RKO (cell line): ENCODE results near the gene FERMT2.

Experiments
- DNase-seq: peaks from one replicate; pipeline ENCODE4 v3.0.0-alpha.2; 2016; ENCODE audit warnings: low spot score

Gene FERMT2

GRCh38 chr14:52863334-52863700, 87.5 kb downstream of the FERMT2 start:
- DNase-seq: no peak

GRCh38 chr14:52862632-52863333, 88.1 kb downstream of the FERMT2 start:
- DNase-seq: no peak

- no peak for DNase-seq
Observed at GRCh38 chr14:52861403-52861802, 89.4 kb downstream of the FERMT2 start.

GRCh38 chr14:52860910-52861309, 89.9 kb downstream of the FERMT2 start:
- no peak for DNase-seq

GRCh38 chr14:52860209-52860608, 90.6 kb downstream of the FERMT2 start:
- DNase-seq: no peak

GRCh38 chr14:52856139-52856538, 94.7 kb downstream of the FERMT2 start:
- no peak for DNase-seq

- no peak for DNase-seq
Observed at GRCh38 chr14:52853522-52853854, 97.4 kb downstream of the FERMT2 start.

- no peak for DNase-seq
Observed at GRCh38 chr14:52852810-52853521, 97.9 kb downstream of the FERMT2 start.

GRCh38 chr14:52850451-52850909, 100.4 kb downstream of the FERMT2 start:
- DNase-seq: no peak

- DNase-seq: no peak
Observed at GRCh38 chr14:52848626-52849025, 102.2 kb downstream of the FERMT2 start.

GRCh38 chr14:52846591-52846990, 104.3 kb downstream of the FERMT2 start:
- DNase-seq: no peak

- no peak for DNase-seq
Observed at GRCh38 chr14:52845081-52845480, 105.8 kb downstream of the FERMT2 start.

GRCh38 chr14:52844262-52845060, 106.4 kb downstream of the FERMT2 start:
- DNase-seq: no peak

GRCh38 chr14:52840877-52841276, 110.0 kb downstream of the FERMT2 start:
- DNase-seq: no peak

GRCh38 chr14:52837451-52837850, 113.4 kb downstream of the FERMT2 start:
- DNase-seq: no peak

- no peak for DNase-seq
Observed at GRCh38 chr14:52836063-52836462, 114.8 kb downstream of the FERMT2 start.

GRCh38 chr14:52835122-52835903, 115.5 kb downstream of the FERMT2 start:
- no peak for DNase-seq

GRCh38 chr14:52834440-52834842, 116.4 kb downstream of the FERMT2 start:
- peak; percentile 43 for DNase-seq

GRCh38 chr14:52833891-52834290, 117.0 kb downstream of the FERMT2 start:
- DNase-seq: no peak

- no peak for DNase-seq
Observed at GRCh38 chr14:52829527-52830185, 121.2 kb downstream of the FERMT2 start.

GRCh38 chr14:52827426-52827825, 123.4 kb downstream of the FERMT2 start:
- no peak for DNase-seq

- no peak for DNase-seq
Observed at GRCh38 chr14:52825085-52825484, 125.8 kb downstream of the FERMT2 start.
